Duodenal mucosa (tissue), 2 donors: ENCODE measurements around the gene KLRC1.
"Not testable (repeated sequence)": the region's sequence is repeated elsewhere in the genome, so short reads cannot be mapped to it uniquely, and the experiment has no call there.

Experiments
- H3K27ac ChIP-seq: one replicate; pipeline ENCODE4 v1.7.0; 2013; ENCODE audit warnings: low read depth, low read length
- H3K27me3 ChIP-seq, 2 donors: one replicate each; pipeline ENCODE4 v1.7.0; 2013; ENCODE audit warnings: low read length in 2 of 2, control low read depth in 1 of 2; ENCODE audit not compliant: insufficient read depth in 2 of 2, control insufficient read depth in 1 of 2
- H3K36me3 ChIP-seq, 2 donors: one replicate each; pipeline ENCODE4 v1.7.0; 2013; ENCODE audit warnings: low read length in 2 of 2, control low read depth in 1 of 2; ENCODE audit not compliant: insufficient read depth in 2 of 2, control insufficient read depth in 1 of 2
- H3K4me1 ChIP-seq, 2 donors: one replicate each; pipeline ENCODE4 v1.7.0; 2013; ENCODE audit warnings: low read length in 2 of 2, control low read depth in 1 of 2; ENCODE audit not compliant: insufficient read depth in 2 of 2, control insufficient read depth in 1 of 2
- H3K4me3 ChIP-seq, 2 donors: one replicate each; pipeline ENCODE4 v1.7.0; 2013; ENCODE audit warnings: low read length in 2 of 2, low read depth in 1 of 2
- H3K9ac ChIP-seq, 2 donors: one replicate each; pipeline ENCODE4 v1.7.0; 2013; ENCODE audit warnings: low read length in 2 of 2, low read depth in 1 of 2
- H3K9me3 ChIP-seq, 2 donors: one replicate each; pipeline ENCODE4 v1.7.0; 2013; ENCODE audit warnings: low read length in 2 of 2, control low read depth in 1 of 2; ENCODE audit not compliant: control insufficient read depth in 1 of 2

The KLRC1 gene

GRCh38 chr12:10456856-10457255 is 3.7 kb upstream of the KLRC1 start:
- no peak overlapping the region for H3K27ac ChIP-seq
- H3K9ac ChIP-seq = no peak overlapping the region
- H3K27me3 ChIP-seq = no peaks in the 10 kb centered on the region
- no peaks in the 10 kb centered on the region for H3K36me3 ChIP-seq
- peaks cover 2 to 5% of the 10 kb centered on the region in 2 donors for H3K9me3 ChIP-seq
- H3K4me3 ChIP-seq = no peak overlapping the region
- no peaks in the 10 kb centered on the region for H3K4me1 ChIP-seq

DNA sequence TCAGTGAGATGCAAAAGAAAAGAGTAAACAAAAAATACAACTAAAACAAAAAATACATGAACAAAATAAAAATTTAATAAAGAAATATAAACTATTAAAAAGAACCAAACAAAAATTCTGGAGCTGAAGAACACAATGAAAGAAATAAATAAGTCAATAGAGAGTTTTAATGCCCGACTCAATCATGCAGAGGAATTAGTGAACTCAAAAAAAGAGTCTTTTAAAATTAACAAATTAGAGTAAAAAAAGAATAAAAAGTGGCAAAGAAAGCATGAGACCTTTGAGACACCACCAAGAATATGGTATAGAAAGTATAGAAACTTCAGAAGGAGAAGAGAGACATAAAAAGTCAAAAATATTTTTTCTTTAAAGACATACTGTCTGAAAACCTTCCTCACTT is 2.6 kb upstream of the KLRC1 start:
- Histone ChIP-seq H3K27me3 (no peaks in the 10 kb centered on the region), H3K27ac (no peak overlapping the region), H3K9me3 (peaks cover 2 to 5% of the 10 kb centered on the region in 2 donors), H3K9ac (no peak overlapping the region), H3K4me3 (no peak overlapping the region), H3K4me1 (no peaks in the 10 kb centered on the region), H3K36me3 (no peaks in the 10 kb centered on the region)

DNA sequence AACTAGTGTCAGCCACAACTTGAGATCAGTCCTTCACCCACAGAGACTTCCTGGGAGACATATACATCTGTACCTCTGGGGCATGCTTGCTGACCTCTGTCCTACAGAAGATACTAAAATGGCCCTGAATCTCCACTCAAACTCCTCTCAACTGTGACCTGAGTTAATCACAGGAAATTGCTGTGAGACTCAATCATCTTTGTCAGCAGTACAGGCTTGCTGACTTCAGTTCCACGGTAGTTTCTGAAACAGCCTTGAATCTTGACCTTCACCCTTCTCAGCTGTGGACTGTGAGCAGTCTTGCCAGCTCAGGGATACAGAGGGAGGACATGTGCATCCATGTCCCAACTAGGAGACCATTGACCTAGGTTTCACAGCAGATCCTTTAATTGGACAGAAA is 1.4 kb upstream of the KLRC1 start:
- no peak overlapping the region for H3K4me3 ChIP-seq
- no peaks in the 10 kb centered on the region for H3K4me1 ChIP-seq
- no peaks in the 10 kb centered on the region for H3K27me3 ChIP-seq
- peaks cover 2 to 5% of the 10 kb centered on the region in 2 donors for H3K9me3 ChIP-seq
- no peaks in the 10 kb centered on the region for H3K36me3 ChIP-seq
- no peak overlapping the region for H3K9ac ChIP-seq
- H3K27ac ChIP-seq = no peak overlapping the region

- Histone ChIP-seq H3K9me3 (no peaks in the 10 kb centered on the region), H3K36me3 (no peaks in the 10 kb centered on the region), H3K4me3 (no peak overlapping the region), H3K27ac (no peak overlapping the region), H3K4me1 (no peaks in the 10 kb centered on the region), H3K27me3 (no peaks in the 10 kb centered on the region), H3K9ac (no peak overlapping the region)
These were observed 4.9 kb downstream of the KLRC1 start for GRCh38 chr12:10448236-10448635.

DNA sequence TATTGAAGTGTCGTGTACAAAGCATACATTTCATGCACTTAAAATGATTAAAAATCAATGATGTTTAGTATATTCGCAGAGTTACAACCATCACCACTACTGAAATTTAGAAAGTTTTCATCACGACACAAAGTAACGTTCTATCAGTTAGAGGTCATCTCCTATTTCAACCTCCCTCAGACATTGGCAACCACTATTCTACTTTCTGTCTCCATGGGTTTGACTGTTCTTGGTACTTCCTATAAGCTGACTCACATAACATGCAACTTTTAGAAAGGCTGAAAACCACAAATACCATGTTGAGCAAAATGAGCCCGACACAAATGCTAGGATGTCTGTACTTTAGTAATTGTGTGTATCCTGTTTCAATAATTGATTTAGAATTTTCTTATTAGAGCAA is 7.1 kb downstream of the KLRC1 start:
- H3K27ac ChIP-seq, H3K9ac ChIP-seq, H3K27me3 ChIP-seq, H3K4me3 ChIP-seq, H3K9me3 ChIP-seq, H3K4me1 ChIP-seq, H3K36me3 ChIP-seq: not testable (repeated sequence)

DNA sequence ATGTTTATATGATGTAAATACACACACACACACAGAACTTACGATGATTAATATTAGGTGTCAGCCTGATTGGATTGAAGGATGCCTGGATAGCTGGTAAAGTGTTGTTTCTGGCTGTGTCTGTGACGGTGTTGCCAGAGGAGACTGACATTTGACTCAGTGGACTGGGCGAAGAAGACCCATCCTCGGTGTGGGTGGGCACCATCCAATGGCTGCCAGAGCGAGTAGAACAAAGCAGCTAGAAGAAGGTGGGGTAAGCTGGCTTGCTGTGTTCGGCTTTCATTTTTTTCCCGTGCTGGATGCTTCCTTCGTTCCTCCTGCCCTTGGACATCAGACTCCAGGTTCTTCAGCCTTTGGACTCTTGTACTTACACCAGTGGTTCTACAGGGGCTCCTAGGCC is 12.0 kb downstream of the KLRC1 start:
- not testable (repeated sequence) for H3K27ac ChIP-seq, H3K27me3 ChIP-seq, H3K4me3 ChIP-seq, H3K9me3 ChIP-seq, H3K36me3 ChIP-seq, H3K9ac ChIP-seq, H3K4me1 ChIP-seq

GRCh38 chr12:10439608-10440274 is 13.4 kb downstream of the KLRC1 start:
- H3K4me1 ChIP-seq, H3K9me3 ChIP-seq, H3K27ac ChIP-seq, H3K36me3 ChIP-seq, H3K4me3 ChIP-seq, H3K27me3 ChIP-seq, H3K9ac ChIP-seq: not testable (repeated sequence)

DNA sequence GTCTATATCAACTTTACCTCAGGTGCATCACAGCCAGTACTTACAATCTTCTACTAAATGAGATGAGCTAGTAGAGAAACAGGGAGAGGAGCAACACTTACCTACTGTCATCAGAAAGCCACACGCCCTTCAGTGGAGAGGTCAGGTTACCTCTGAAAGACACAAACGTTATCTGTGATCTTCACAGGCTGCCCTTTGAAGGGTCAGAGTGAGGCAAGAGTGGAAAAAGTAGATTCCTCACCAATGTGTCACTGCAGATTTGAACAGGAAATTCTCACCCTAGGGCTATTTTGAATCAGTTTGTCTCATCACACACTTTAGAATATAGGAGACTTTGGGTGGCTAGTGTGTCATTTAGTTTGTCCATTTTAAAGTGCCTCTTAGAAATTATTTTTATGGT is 15.6 kb downstream of the KLRC1 start:
- not testable (repeated sequence) for H3K27me3 ChIP-seq, H3K36me3 ChIP-seq, H3K4me3 ChIP-seq, H3K4me1 ChIP-seq, H3K9me3 ChIP-seq, H3K27ac ChIP-seq, H3K9ac ChIP-seq

- H3K4me3 ChIP-seq, H3K9ac ChIP-seq, H3K36me3 ChIP-seq, H3K9me3 ChIP-seq, H3K27ac ChIP-seq, H3K4me1 ChIP-seq, H3K27me3 ChIP-seq: not testable (repeated sequence)
These were observed 17.4 kb downstream of the KLRC1 start, which contains the start of gene KLRC2 for GRCh38 chr12:10435816-10436215. Gene KLRC2 (minus strand): TSS chr12:10436010. CDS start chr12:10435986, 24 bp downstream.

GRCh38 chr12:10430623-10431022 is 22.6 kb downstream of the KLRC1 start:
- not testable (repeated sequence) for H3K27me3 ChIP-seq, H3K9me3 ChIP-seq, H3K27ac ChIP-seq, H3K9ac ChIP-seq, H3K36me3 ChIP-seq, H3K4me3 ChIP-seq, H3K4me1 ChIP-seq

DNA sequence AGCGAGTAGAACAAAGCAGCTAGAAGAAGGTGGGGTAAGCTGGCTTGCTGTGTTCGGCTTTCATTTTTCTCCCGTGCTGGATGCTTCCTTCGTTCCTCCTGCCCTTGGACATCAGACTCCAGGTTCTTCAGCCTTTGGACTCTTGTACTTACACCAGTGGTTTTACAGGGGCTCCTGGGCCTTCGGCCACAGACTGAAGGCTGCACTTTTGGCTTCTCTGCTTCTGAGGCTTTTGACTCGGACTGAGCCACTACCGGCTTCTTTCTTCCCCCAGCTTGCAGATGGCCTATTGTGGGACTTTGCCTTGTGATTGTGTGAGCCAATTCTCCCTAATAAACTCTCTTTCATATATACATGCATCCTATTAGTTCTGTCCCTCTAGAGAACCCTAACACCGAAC is 27.2 kb downstream of the KLRC1 start:
- not testable (repeated sequence) for H3K27ac ChIP-seq, H3K27me3 ChIP-seq, H3K9me3 ChIP-seq, H3K9ac ChIP-seq, H3K4me1 ChIP-seq, H3K36me3 ChIP-seq, H3K4me3 ChIP-seq
